Effector CD8-positive, alpha-beta T cell (primary cell): Measurements from ENCODE around the gene SORCS1.

Experiments
- DNase-seq: peaks from one replicate; lab custom pipeline; 2025; lab: John Stamatoyannopoulos, UW

The SORCS1 gene

GRCh38 chr10:106898446-106898845 lies 266.1 kb downstream of the SORCS1 start:
- DNase-seq: no peak

- DNase-seq: no peak
These were observed 266.8 kb downstream of the SORCS1 start for GRCh38 chr10:106897719-106898118.

GRCh38 chr10:106894692-106895091 lies 269.8 kb downstream of the SORCS1 start:
- DNase-seq: no peak

GRCh38 chr10:106877574-106877973 lies 286.9 kb downstream of the SORCS1 start:
- DNase-seq: no peak

- DNase-seq: no peak
These were observed 290.0 kb downstream of the SORCS1 start for GRCh38 chr10:106874604-106874889.

GRCh38 chr10:106873770-106874603 lies 290.5 kb downstream of the SORCS1 start:
- no peak for DNase-seq

- DNase-seq: no peak
These were observed 292.3 kb downstream of the SORCS1 start for GRCh38 chr10:106872176-106872575.

- DNase-seq: no peak
These were observed 298.2 kb downstream of the SORCS1 start for GRCh38 chr10:106866244-106866845.

- DNase-seq: no peak
These were observed 300.5 kb downstream of the SORCS1 start for GRCh38 chr10:106864031-106864430.

GRCh38 chr10:106863549-106863948 lies 301.0 kb downstream of the SORCS1 start:
- no peak for DNase-seq

GRCh38 chr10:106859892-106860652 lies 304.4 kb downstream of the SORCS1 start:
- DNase-seq: no peak

GRCh38 chr10:106857728-106858127 lies 306.8 kb downstream of the SORCS1 start:
- DNase-seq: no peak

GRCh38 chr10:106857213-106857612 lies 307.3 kb downstream of the SORCS1 start:
- DNase-seq: no peak

- DNase-seq: no peak
These were observed 327.4 kb downstream of the SORCS1 start for GRCh38 chr10:106836933-106837663.

GRCh38 chr10:106832846-106833245 lies 331.7 kb downstream of the SORCS1 start:
- no peak for DNase-seq

- no peak for DNase-seq
These were observed 334.0 kb downstream of the SORCS1 start for GRCh38 chr10:106830471-106830870.

- DNase-seq: no peak
These were observed 334.5 kb downstream of the SORCS1 start for GRCh38 chr10:106830006-106830405.

- DNase-seq: no peak
These were observed 337.8 kb downstream of the SORCS1 start for GRCh38 chr10:106826716-106827115.

GRCh38 chr10:106825576-106826364 lies 338.7 kb downstream of the SORCS1 start:
- DNase-seq: no peak

GRCh38 chr10:106820579-106820978 lies 343.9 kb downstream of the SORCS1 start:
- no peak for DNase-seq

- no peak for DNase-seq
These were observed 345.0 kb downstream of the SORCS1 start for GRCh38 chr10:106819490-106819889.
